Measurements from ENCODE around the gene SEZ6L2. TPM values are rescaled to one million over a fixed set of nuclear protein-coding genes. Genes with fewer than 3 reads are reported as not detected.
"Not testable (repeated sequence)": the region's sequence is repeated elsewhere in the genome, so short reads cannot be mapped to it uniquely, and the experiment has no call there.

Gene SEZ6L2
- total RNA-seq, 6 experiments from 2014 or later: 0.15 to 0.56 (median 0.32) TPM

GRCh38 chr16:29837841-29838240 lies 61.5 kb downstream of the SEZ6L2 start:
- Histone ChIP-seq H3K27ac (no peak overlapping the region), H3K36me3 (peaks cover 9 to 73% (median 36%) of the 10 kb centered on the region in 4 donors), H3K9me3 (no peaks in the 10 kb centered on the region), H3K4me3 (no peak overlapping the region), H3K27me3 (no peaks in the 10 kb centered on the region), H3K4me1 (no peaks in the 10 kb centered on the region)
- ATAC-seq: no peak
- intact Hi-C loops (cut with DNase I): no loop called here
- 98% methylated on average over 5 of the region's 5 CpGs for WGBS (ENCODE audit: insufficient coverage, low coverage, low lambda C conversion rate, missing lambda C conversion rate)
- no peak for DNase-seq
- TF ChIP-seq, protein P1, sequence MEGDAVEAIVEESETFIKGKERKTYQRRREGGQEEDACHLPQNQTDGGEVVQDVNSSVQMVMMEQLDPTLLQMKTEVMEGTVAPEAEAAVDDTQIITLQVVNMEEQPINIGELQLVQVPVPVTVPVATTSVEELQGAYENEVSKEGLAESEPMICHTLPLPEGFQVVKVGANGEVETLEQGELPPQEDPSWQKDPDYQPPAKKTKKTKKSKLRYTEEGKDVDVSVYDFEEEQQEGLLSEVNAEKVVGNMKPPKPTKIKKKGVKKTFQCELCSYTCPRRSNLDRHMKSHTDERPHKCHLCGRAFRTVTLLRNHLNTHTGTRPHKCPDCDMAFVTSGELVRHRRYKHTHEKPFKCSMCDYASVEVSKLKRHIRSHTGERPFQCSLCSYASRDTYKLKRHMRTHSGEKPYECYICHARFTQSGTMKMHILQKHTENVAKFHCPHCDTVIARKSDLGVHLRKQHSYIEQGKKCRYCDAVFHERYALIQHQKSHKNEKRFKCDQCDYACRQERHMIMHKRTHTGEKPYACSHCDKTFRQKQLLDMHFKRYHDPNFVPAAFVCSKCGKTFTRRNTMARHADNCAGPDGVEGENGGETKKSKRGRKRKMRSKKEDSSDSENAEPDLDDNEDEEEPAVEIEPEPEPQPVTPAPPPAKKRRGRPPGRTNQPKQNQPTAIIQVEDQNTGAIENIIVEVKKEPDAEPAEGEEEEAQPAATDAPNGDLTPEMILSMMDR (IDR thresholded peaks at IDR 0.05): no peak
- no peak for TF ChIP-seq POLR2A (IDR thresholded peaks at IDR 0.05)

DNA sequence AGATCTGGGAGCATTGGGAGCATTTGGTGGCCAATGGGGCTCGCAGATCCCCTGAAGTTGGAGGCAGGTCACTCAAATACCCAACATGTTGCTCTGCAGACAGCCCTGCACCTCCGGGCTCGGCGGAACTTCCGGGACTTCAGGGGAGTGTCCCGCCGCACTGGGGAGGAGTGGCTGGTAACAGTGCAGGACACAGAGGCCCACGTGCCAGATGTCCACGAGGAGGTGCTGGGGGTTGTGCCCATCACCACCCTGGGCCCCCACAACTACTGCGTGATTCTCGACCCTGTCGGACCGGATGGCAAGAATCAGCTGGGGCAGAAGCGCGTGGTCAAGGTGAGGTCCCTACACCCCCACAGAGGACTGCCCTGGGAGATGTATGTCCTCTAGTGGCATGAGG lies 62.7 kb downstream of the SEZ6L2 start:
- Histone ChIP-seq H3K4me1 (peaks cover 0 to under 1% (median 0%) of the 10 kb centered on the region in 4 donors), H3K9me3 (no peaks in the 10 kb centered on the region), H3K4me3 (no peak overlapping the region), H3K36me3 (peaks cover 9 to 69% (median 35%) of the 10 kb centered on the region in 4 donors), H3K27ac (no peak overlapping the region), H3K27me3 (no peaks in the 10 kb centered on the region)
- TF ChIP-seq, protein P1 (IDR thresholded peaks at IDR 0.05): no peak
- TF ChIP-seq POLR2A (IDR thresholded peaks at IDR 0.05): no peak
- DNase-seq: no peak
- ATAC-seq: peak in 1 of 4 donors; percentile 8
- WGBS (ENCODE audit: insufficient coverage, low coverage, low lambda C conversion rate, missing lambda C conversion rate): 100% methylated on average over 1 of the region's 15 CpGs
- intact Hi-C loops (cut with DNase I): no loop called here

DNA sequence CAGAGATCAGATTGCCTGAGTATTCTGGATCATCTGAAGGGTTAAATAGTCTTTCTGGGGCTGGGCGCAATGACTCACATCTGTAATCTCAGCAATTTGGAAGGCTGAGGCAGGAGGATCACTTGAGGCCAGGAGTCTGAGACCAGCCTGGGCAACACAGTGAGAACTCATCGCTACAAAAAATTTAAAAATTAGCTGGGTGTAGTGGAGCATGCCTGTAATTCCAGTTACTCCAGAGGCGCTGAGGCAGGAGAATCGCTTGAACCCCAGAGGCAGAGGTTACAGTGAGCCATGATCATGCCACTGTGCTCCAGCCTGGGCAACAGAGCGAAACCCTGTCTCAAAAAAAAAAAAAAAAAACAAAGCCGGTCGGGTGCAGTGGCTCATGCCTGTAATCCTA lies 63.4 kb downstream of the SEZ6L2 start:
- ATAC-seq (no peak), DNase-seq (no peak)
- intact Hi-C loops (cut with DNase I): no loop called here
- peaks cover 9 to 66% (median 36%) of the 10 kb centered on the region in 4 donors for H3K36me3 ChIP-seq
- H3K27ac ChIP-seq: no peak overlapping the region
- H3K4me3 ChIP-seq: no peak overlapping the region
- no peaks in the 10 kb centered on the region for H3K27me3 ChIP-seq
- 90% methylated on average over 7 of the region's 7 CpGs for WGBS (ENCODE audit: insufficient coverage, low coverage, low lambda C conversion rate, missing lambda C conversion rate)
- TF ChIP-seq, protein P1 (IDR thresholded peaks at IDR 0.05): no peak
- no peak for TF ChIP-seq POLR2A (IDR thresholded peaks at IDR 0.05)
- peaks cover 0 to 8% (median 1%) of the 10 kb centered on the region in 4 donors for H3K4me1 ChIP-seq
- H3K9me3 ChIP-seq: no peaks in the 10 kb centered on the region

DNA sequence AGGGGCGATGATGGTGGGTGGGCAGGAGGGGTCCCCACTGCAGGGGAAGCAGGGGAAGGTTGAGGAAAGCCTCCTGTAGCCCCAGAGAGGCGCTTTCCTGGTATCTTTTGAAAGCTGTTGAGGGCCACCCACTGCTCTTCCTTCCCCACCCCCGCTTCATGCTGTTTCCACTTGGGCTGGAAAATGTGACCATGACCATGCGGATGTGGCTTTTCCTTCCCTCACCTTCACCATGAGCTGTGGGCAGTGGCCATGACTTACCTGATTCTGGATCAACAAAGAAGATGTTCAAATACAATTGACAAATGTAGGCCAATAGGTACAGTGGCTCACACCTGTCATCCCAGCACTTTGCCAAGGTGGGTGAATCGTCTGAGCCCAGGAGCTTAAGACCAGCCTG lies 65.3 kb downstream of the SEZ6L2 start:
- TF ChIP-seq, protein P1 (IDR thresholded peaks at IDR 0.05): no peak
- TF ChIP-seq POLR2A (IDR thresholded peaks at IDR 0.05): no peak
- no peaks in the 10 kb centered on the region for H3K27me3 ChIP-seq
- H3K36me3 ChIP-seq: peaks cover 9 to 56% (median 34%) of the 10 kb centered on the region in 4 donors
- intact Hi-C loops (cut with DNase I): no loop called here
- 100% methylated on average over 1 of the region's 5 CpGs for WGBS (ENCODE audit: insufficient coverage, low coverage, low lambda C conversion rate, missing lambda C conversion rate)
- DNase-seq (no peak), ATAC-seq (no peak)
- H3K9me3 ChIP-seq: no peaks in the 10 kb centered on the region
- H3K27ac ChIP-seq: no peak overlapping the region
- H3K4me3 ChIP-seq: no peak overlapping the region
- H3K4me1 ChIP-seq: peaks cover 0 to 19% (median 5%) of the 10 kb centered on the region in 4 donors

DNA sequence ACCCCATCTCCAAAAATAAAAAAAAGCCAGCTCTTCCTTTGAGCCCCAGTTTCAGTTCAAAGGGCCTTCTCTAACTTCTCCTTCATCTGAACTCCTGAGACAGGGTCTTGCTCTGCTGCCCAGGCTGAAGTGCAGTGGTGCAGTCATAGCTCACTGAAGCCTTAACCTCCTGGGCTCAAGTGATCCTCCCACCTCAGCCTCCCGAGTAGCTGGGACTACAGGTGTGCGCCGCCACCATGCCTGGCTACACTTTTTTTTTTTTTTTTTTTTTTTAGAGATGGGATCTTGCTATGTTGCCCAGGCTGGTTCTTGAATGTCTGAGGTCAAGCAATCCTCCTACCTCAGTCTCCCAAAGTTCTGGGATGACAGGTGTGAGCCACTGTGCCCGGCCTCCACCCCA lies 66.1 kb downstream of the SEZ6L2 start:
- H3K4me3 ChIP-seq; intact Hi-C loops (cut with DNase I); DNase-seq; ATAC-seq; H3K27ac ChIP-seq; H3K9me3 ChIP-seq; H3K27me3 ChIP-seq: not testable (repeated sequence)
- WGBS (ENCODE audit: insufficient coverage, low coverage, low lambda C conversion rate, missing lambda C conversion rate): no CpG with 5 or more reads among the region's 4 CpGs
- Histone ChIP-seq H3K4me1 (peaks cover 0 to 25% (median 5%) of the 10 kb centered on the region in 4 donors), H3K36me3 (peaks cover 9 to 48% (median 31%) of the 10 kb centered on the region in 4 donors)

All from right lobe of liver (tissue), 6 donors.